H1 (cell line): ENCODE results near the gene PCDHGA7. TPM values are rescaled to one million over a fixed set of nuclear protein-coding genes. Genes with fewer than 3 reads are reported as not detected.
A peak's percentile ranks its signal among the peaks of the same experiment; 100 is the strongest.

Experiments used
- CTCF ChIP-seq, 3 experiments: IDR thresholded peaks; 1 replicate in 2 of 3; 2 replicates in 1 of 3; pipeline versions ENCODE4 v1.5.1 to v1.6.1; 2011; ENCODE audit warnings: low read length in 3 of 3, mild to moderate bottlenecking in 3 of 3, inconsistent platforms in 2 of 3, low read depth in 1 of 3, moderate library complexity in 1 of 3; ENCODE audit not compliant: insufficient read depth in 1 of 3; ENCODE audit errors: control extremely low read depth in 1 of 3
- POLR2A ChIP-seq, 2 experiments: IDR thresholded peaks; 1 replicate in 1 of 2; 2 replicates in 1 of 2; pipeline ENCODE4 v1.6.1; 2011; ENCODE audit warnings: low read depth in 2 of 2, low read length in 2 of 2, mild to moderate bottlenecking in 2 of 2; ENCODE audit errors: control extremely low read depth in 1 of 2
- polyA plus RNA-seq, 7 experiments: library from polyadenylated mRNA; depleted of rRNA in 3 of 7; stranded (reverse) in 5 of 7; unstranded in 2 of 7; fragments of >200 nt in 5 of 7; fragments of 200-250 nt in 2 of 7; gene quantifications; 1 replicate in 5 of 7; 2 replicates in 1 of 7; 4 replicates in 1 of 7; pipeline versions ENCODE4 v1.2.1 to v1.2.3, GENCODE V29; 2011 to 2013; ENCODE audit warnings: missing spikeins in 2 of 7, mixed read lengths in 2 of 7
- total RNA-seq: library from RNA; stranded (reverse); fragmentation: NEBNext Ultra II Directional; extraction: Animal tissue kit (Norgen Biotek cat#: 25700); gene quantifications from 2 replicates; pipeline ENCODE4 v1.2.1, GENCODE V29; 2021

PCDHGA7 gene
- total and polyA plus RNA-seq, 2 of the 8 experiments (the other 6 are each of a cell fraction or from before 2014, with no cell fraction given): 0.39 to 1.1 TPM

GRCh38 chr5:141359790-141360426 is 22.6 kb upstream of the PCDHGA7 start, which contains the start of gene PCDHGB2 (continued):
- peak in 2 of 3 experiments; percentile 60 to 74; a peak in 3 of 4 replicates for TF ChIP-seq CTCF (IDR thresholded peaks at IDR 0.05; ENCODE audit: control extremely low read depth in 1 of 3, insufficient read depth in 1 of 3, low read depth in 1 of 3, low read length in 3 of 3)
- no peak for TF ChIP-seq POLR2A (IDR thresholded peaks at IDR 0.05; ENCODE audit: control extremely low read depth in 1 of 2, low read depth in 2 of 2, low read length in 2 of 2)
